ENCODE data around the gene CLCN6.
"Not testable (repeated sequence)": the region's sequence is repeated elsewhere in the genome, so short reads cannot be mapped to it uniquely, and the experiment has no call there.

Gene CLCN6

GRCh38 chr1:11799896-11800295, 6.1 kb upstream of the CLCN6 start:
- no peak for DNase-seq (ENCODE audit: insufficient read length, low spot score)
- TF ChIP-seq POLR2AphosphoS5 (IDR thresholded peaks at IDR 0.05; ENCODE audit: low read depth, low read length): no peak
- TF ChIP-seq SPI1 (IDR thresholded peaks at IDR 0.05; ENCODE audit: low read depth, low read length): no peak
- no peak for TF ChIP-seq POLR2A (IDR thresholded peaks at IDR 0.05; ENCODE audit: low read depth, low read length)
- TF ChIP-seq POU2F2 (IDR thresholded peaks at IDR 0.05; ENCODE audit: low read depth, low read length): no peak
- no peak for FAIRE-seq

- TF ChIP-seq POLR2AphosphoS5 (IDR thresholded peaks at IDR 0.05; ENCODE audit: low read depth, low read length) (no peak), POU2F2 (IDR thresholded peaks at IDR 0.05; ENCODE audit: low read depth, low read length) (no peak), PAX5 (IDR thresholded peaks at IDR 0.05; ENCODE audit: insufficient read depth, low read length, severe bottlenecking) (no peak), POLR2A (IDR thresholded peaks at IDR 0.05; ENCODE audit: low read depth, low read length) (no peak), SPI1 (IDR thresholded peaks at IDR 0.05; ENCODE audit: low read depth, low read length) (no peak), TAF1 (IDR thresholded peaks at IDR 0.05; ENCODE audit: low read depth, low read length) (no peak)
- DNase-seq (ENCODE audit: insufficient read length, low spot score) (no peak), FAIRE-seq (no peak)
These were observed 5.6 kb upstream of the CLCN6 start for GRCh38 chr1:11800391-11800755.

DNA sequence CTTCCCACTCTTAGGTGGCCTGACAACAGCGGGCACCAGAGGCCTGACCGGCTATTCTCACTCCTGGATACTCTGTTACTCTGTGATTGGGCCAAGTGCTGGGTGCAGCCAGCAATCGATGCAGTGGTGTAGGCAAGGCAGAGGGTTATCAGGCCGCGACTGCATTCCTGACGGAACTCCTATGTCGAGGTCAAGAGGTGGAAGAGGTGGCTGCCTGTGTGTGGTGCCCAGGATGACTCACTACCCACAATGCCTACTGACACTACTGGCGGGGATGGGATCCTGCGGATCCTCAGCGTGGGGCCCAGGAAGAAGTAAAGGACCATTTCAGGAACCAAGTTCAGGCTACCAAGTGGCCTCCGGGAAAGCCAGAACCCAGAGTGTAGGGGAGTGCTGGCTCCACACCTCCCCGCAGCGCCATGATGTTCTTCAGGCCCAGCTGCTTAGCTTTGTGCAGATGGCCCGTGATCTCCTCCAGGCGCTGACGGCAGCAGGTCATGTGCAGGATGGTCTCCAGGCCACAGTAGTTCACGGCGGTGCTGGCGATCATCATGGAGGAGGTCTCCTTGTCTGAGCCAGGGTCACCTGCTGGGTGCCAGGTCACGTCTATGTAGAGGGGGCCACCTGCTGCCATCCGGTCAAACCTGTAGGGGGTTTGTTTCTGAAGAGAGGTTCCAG, 5.1 kb upstream of the CLCN6 start:
- FAIRE-seq (no peak), DNase-seq (ENCODE audit: insufficient read length, low spot score) (no peak)
- TF ChIP-seq TAF1 (IDR thresholded peaks at IDR 0.05; ENCODE audit: low read depth, low read length): no peak
- no peak for TF ChIP-seq POLR2AphosphoS5 (IDR thresholded peaks at IDR 0.05; ENCODE audit: low read depth, low read length)

DNA sequence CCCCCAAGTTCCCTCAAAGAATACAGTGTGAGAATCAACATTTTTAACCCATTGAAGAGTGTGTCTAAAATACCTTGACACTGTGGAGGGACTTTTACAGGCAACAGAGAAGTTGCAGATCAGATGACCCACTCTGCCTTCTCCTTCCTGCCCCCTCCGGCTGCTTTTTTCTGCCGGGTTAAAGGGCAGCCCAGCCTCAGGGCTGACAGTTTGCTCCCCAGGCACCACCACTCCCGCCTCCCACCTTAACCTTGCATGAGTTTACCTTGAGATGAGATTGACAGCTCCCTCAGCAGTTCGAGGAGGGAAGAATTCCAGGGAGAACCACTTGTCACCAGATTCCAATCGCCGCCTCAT, 3.4 kb upstream of the CLCN6 start:
- DNase-seq (ENCODE audit: insufficient read length, low spot score): no peak
- TF ChIP-seq TAF1 (IDR thresholded peaks at IDR 0.05; ENCODE audit: low read depth, low read length) (no peak), PAX5 (IDR thresholded peaks at IDR 0.05; ENCODE audit: insufficient read depth, low read length, severe bottlenecking) (no peak), POU2F2 (IDR thresholded peaks at IDR 0.05; ENCODE audit: low read depth, low read length) (no peak), POLR2A (IDR thresholded peaks at IDR 0.05; ENCODE audit: low read depth, low read length) (no peak), POLR2AphosphoS5 (IDR thresholded peaks at IDR 0.05; ENCODE audit: low read depth, low read length) (no peak), SPI1 (IDR thresholded peaks at IDR 0.05; ENCODE audit: low read depth, low read length) (no peak)
- no peak for FAIRE-seq

DNA sequence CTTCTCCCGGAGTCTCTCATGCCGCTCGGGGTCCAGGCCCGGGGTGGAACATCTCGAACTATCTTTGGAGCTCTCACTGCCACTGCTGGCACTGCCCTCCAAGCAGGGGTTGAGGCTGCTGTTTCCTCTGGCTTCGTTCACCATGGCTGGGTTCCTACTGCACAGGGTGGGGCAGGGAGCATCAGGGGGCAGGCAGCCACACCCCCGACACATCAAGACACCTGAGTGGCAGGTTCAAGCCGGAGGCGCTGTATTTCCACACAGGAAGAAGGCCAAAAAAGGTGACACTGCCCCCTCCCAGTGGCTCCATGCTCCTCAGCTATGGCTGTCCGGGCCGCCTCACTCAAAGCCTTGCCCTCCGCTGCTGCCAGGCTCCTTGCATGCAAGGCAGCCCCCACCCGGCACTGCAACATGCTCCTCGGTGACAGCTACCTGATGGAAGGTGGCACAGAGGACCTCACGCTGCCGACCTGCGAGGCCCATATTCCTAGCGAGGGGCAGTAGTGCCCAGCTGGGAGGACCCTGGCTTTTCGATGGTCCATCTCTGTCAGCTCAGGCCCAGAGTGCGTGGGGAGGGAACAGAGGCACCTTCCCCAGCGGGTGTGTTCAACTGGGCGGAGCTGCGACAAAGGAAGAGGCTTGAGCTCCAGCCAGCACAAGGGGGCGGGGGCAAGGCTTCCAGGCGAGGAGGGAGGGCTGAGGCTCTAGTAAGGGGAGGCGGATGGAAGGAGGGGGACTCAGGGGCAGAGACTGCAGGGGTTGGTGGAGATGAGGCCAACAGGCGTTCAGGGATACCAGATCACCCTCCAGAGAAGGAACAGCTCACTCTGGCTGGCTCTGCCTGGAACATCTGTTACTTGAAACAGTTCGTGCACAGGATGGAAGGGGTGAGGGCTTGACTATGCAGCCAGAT, 2.8 kb upstream of the CLCN6 start:
- TF ChIP-seq PAX5 (IDR thresholded peaks at IDR 0.05; ENCODE audit: insufficient read depth, low read length, severe bottlenecking): no peak
- no peak for TF ChIP-seq SPI1 (IDR thresholded peaks at IDR 0.05; ENCODE audit: low read depth, low read length)
- no peak for TF ChIP-seq POLR2AphosphoS5 (IDR thresholded peaks at IDR 0.05; ENCODE audit: low read depth, low read length)
- FAIRE-seq: peak; percentile 87
- peak; percentile 70 for DNase-seq (ENCODE audit: insufficient read length, low spot score)

GRCh38 chr1:11803924-11804665, 1.9 kb upstream of the CLCN6 start:
- FAIRE-seq; DNase-seq (ENCODE audit: insufficient read length, low spot score): not testable (repeated sequence)

DNA sequence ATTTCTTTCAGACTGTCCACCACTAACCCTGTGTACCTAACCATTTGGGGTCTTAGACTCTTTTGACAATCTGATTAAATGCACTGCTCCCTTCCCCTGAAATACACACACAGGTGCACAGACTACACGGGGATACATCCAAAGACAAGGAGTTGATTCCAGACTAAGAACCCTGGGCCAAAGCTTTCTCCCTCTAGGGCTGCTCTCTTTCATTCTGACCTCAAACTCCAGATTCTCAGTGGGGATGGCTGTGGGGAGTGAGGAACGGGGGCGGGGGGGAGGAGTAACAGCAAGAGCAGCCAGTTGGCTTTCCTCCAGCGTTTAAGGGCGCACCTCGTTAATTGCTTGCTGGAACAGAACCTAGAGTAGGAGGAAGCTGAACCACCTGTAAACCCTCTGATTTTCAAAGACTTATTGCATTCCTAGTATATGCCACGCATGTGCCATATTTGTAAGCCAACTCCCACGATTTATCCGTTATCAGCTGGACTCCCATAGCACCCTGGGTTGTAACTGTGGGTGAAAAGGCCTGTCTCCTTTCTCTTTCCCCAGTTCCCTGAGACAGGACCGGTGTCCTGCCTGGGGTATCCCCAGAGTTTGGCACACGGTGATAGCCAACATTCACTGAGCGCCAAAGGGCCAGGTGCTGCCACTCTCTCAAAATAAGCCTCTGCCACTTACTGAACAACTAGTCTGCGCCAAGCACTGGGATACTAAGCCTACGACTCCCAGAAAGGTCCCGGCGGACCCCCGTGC, 1.1 kb upstream of the CLCN6 start:
- DNase-seq (ENCODE audit: insufficient read length, low spot score) (no peak), FAIRE-seq (peak; percentile 69)
- TF ChIP-seq POLR2AphosphoS5 (IDR thresholded peaks at IDR 0.05; ENCODE audit: low read depth, low read length) (no peak), POLR2A (IDR thresholded peaks at IDR 0.05; ENCODE audit: low read depth, low read length) (no peak)

- no peak for FAIRE-seq
These were observed 431 bp downstream of the CLCN6 start for GRCh38 chr1:11806307-11806936.

GRCh38 chr1:11807133-11807532, 1.1 kb downstream of the CLCN6 start:
- DNase-seq (ENCODE audit: insufficient read length, low spot score) (no peak), FAIRE-seq (no peak)
- no peak for TF ChIP-seq POU2F2 (IDR thresholded peaks at IDR 0.05; ENCODE audit: low read depth, low read length)
- TF ChIP-seq POLR2A (IDR thresholded peaks at IDR 0.05; ENCODE audit: low read depth, low read length): no peak
- TF ChIP-seq TAF1 (IDR thresholded peaks at IDR 0.05; ENCODE audit: low read depth, low read length): no peak

More at GRCh38 chr1:11806307-11806936, 431 bp downstream of the CLCN6 start:
- DNase-seq (ENCODE audit: insufficient read length, low spot score): no peak
- TF ChIP-seq PAX5 (IDR thresholded peaks at IDR 0.05; ENCODE audit: insufficient read depth, low read length, severe bottlenecking) (no peak), POLR2AphosphoS5 (IDR thresholded peaks at IDR 0.05; ENCODE audit: low read depth, low read length) (no peak), SPI1 (IDR thresholded peaks at IDR 0.05; ENCODE audit: low read depth, low read length) (no peak), TAF1 (IDR thresholded peaks at IDR 0.05; ENCODE audit: low read depth, low read length) (no peak), POU2F2 (IDR thresholded peaks at IDR 0.05; ENCODE audit: low read depth, low read length) (no peak), POLR2A (IDR thresholded peaks at IDR 0.05; ENCODE audit: low read depth, low read length) (no peak)
